GM21447 (cell line): ENCODE results near the gene CHCHD6.

ENCODE experiments used
- ATAC-seq: cut with Tn5 transposase; IDR thresholded peaks from one replicate; pipeline ENCODE4 v1.9.1; 2021; ENCODE audit not compliant: unreplicated experiment

CHCHD6 gene

DNA sequence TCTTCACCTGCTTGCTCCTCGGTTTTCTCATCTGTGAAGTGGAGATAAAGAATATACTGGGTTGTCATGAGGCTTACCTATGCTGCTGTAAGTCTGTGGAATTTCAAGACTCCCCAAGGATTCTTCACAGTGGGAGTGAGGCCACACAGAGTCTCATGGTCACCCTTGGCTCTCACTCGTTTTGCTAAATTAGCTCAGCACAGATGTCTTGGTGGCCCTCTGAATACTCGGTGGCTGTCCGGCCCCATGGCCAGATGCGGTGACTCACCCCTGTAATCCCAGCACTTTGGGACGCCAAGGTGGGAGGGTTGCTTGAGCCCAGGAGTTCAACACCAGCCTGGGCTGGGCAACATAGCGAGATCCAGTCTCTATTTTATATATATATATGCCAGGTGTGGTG, 5.0 kb upstream of the CHCHD6 start:
- ATAC-seq, result no peak

DNA sequence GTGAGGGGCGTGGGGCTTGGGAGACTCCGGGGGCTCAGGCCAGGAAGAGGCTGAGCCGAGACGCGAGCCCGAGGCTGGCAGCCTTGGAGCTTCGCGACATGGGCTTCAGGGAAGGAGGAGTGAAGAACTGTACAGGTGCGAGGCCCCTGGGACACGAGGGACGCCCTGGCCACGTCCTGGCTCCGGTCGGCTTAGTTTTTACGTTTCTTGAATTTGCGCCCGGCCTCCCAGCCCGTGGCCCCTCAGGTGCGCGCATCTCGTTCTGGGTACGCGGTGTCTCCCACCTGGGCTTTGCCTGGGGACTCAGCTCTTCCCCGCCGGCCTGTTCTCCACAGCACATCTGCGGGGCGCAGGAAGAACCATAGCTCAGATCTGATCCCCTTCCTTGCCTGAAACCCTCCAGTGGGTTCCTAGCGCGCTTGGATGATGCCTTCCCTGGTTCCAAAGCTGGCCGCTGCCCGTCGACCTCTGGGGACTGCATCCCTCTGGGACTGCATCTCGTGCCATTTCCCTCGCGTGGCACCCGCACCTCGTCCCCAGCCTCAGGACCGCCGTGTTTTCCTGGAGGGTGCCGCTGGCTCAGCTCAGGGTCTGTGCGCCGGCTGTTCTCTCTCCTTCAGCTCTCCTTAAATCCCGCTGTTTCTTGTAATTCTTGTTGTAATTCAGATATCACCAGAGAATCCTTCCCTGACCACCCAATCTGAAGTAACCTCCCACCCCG, 614 bp downstream of the CHCHD6 start:
- ATAC-seq, result no peak

GRCh38 chr3:126706631-126707030, 2.6 kb downstream of the CHCHD6 start:
- ATAC-seq, result no peak

- no peak for ATAC-seq
These were observed 7.2 kb downstream of the CHCHD6 start for GRCh38 chr3:126711121-126711760.

DNA sequence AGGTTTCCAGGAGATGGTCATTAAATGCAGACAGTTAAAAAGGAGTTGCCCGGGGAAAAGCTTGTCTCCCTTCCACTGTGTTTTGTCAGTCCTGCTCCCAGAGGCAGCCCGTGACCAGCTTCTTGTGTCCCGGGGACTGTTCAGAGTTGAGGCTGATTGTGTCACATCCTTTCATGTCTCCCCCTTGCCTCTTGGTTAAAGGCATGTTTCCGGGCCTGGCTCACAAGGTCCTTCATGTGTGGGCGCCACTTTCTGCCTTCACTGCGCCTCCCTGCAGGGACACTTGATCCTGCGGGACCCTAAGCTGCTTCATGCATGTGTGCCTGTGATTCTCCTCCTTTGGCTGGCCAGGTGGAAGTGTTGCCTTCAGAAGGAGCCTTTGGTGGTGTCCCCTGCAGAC, 9.2 kb downstream of the CHCHD6 start:
- ATAC-seq, result no peak

- ATAC-seq, result no peak
These were observed 10.3 kb downstream of the CHCHD6 start for GRCh38 chr3:126714276-126714900.

GRCh38 chr3:126714921-126715320, 10.9 kb downstream of the CHCHD6 start:
- ATAC-seq, result no peak

DNA sequence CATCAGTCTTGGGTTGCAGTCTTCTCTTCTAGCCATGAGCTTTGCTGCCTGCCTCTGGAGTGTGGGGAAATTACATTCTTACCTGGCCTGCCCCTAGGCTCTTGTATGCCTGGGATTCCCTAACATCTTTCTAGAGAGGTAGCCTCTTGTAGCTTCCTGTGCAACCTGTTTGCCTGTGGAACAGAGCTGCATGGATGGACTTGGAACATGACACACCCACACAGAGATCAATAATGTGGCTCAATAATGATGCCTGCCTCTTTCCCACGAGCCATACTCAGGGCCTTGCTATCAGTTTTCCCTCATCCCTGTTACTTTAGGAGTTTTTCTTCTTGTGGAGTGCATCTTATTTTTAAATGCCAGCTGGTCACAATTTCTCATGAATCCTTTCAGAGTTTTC, 11.4 kb downstream of the CHCHD6 start:
- ATAC-seq, result no peak

- no peak for ATAC-seq
These were observed 12.0 kb downstream of the CHCHD6 start for GRCh38 chr3:126716057-126716456.

- ATAC-seq, result no peak
These were observed 14.8 kb downstream of the CHCHD6 start for GRCh38 chr3:126718561-126719445.

GRCh38 chr3:126720596-126720995, 16.6 kb downstream of the CHCHD6 start:
- no peak for ATAC-seq

GRCh38 chr3:126721246-126721645, 17.2 kb downstream of the CHCHD6 start:
- ATAC-seq, result no peak

DNA sequence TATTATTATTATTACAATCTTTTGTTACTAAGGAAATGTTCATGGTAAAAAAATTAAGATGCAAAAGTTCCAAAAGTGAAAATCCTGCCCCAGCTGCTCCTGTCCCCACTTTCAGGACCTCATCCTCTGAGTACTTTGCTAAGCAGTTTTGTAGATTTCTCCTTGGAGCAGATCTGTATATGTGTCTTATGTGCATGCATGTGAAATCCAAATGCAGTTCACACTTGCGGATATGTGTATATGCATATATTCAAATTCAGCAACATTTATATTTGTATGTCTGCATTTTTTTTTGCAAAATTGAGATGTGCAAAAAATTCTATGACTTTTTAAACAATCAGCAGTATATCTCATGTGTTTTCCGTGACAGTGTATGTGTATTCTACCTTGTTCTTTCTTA, 19.2 kb downstream of the CHCHD6 start:
- no peak for ATAC-seq

DNA sequence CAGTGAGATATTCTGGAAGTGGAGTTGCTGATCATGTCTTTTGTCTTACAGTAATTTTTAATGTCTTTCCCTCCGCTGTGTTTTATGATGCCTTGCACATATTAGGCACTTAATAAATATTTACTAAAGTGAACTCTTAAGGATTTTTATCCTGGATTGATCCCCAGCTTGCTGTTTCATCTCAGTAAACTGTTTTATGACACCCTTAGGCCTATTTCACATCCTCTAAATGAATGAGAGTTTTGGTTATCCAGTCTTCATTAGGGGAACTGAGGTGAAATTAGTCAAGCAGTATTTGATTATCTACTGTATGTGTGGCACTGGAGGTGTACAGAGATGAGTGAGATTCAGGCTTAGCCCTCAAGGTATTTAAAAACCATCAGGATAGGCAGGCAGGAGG, 19.8 kb downstream of the CHCHD6 start:
- ATAC-seq, result no peak

GRCh38 chr3:126728680-126729079, 24.6 kb downstream of the CHCHD6 start:
- ATAC-seq, result no peak

- ATAC-seq, result no peak
These were observed 26.3 kb downstream of the CHCHD6 start for GRCh38 chr3:126730376-126730775.

DNA sequence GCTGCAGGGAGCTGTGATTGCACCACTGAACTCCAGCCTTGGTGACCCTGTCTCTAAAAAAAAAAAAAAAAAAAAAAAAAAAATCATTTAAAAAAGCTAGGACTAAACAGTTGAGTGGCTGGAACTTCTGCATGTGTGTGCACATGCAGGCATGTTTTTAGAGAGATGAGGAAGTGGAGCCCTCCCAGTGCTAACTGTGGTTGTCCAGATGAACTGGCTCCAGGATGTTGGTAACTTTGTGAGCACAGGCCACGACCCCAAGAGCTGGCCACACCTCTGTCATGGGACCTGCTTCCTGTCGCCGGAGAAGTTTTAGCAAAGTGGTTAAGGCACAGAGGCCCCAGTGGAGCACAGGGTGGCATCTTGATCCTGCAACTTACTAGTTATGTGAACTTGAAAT, 27.0 kb downstream of the CHCHD6 start:
- ATAC-seq, result no peak

DNA sequence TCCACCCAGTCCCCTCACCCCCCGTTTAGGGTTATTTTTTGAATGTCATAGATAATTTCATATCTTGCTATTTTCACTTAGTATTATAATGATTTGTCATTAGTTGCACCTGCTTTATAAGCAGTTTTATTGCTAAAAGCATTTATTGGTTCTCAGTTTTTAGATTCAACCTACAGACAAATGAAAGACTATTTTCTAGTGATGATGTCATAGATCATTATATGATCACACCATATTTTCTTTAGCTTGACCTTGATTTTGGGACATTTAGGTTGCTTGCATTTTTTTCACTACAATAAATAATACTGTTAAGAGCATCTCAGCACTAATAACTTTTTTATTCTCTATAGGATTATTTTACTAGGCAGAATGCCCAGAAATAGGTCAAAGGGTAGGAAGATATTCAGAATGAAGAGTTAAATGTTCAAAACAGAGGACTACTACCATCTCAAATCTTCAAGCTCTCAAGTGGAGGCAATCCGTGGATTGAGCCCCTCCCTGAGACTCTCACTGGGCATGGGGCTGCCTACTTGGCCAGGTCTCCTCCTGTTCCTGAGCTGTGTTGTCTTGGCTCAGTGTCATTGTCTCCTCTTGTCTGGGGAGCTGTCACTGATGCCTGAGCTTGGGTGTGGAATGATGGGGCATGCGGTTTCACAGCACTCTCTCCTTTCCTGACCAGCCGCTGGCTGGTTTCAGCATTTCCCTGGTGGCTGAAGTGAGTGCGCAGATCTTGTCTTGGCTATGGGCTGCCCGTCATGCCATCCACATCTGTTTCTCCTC, 28.4 kb downstream of the CHCHD6 start:
- ATAC-seq, result no peak

GRCh38 chr3:126733061-126733430, 29.0 kb downstream of the CHCHD6 start:
- no peak for ATAC-seq

DNA sequence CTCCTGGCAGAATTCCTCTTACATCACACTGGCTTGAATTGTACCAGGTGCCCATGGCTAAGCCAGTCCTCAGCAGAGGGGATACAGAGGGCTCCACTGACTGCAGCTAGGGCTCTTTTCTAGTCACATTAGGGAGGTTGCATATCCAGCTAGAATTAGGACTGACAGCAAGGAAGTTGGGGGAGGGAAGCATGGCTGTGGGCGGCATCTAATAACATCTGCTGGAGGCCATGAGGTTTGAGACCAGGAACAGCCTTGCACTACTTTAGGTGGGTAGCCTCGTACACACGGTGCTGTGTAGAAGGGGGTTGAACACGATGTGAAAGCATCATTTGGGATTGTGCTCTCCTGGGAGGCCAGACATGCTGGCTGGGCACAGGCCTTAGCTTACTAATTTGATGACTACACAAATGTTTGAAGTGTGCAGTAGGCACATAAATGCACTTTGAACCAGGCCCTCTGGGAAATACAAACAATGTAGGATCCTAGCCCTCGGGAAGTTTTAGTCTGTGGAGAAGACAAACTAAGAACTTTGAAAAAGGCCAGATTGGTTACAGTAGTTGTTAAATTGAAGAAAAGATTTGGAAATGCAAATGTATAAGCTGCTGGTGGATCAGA, 30.2 kb downstream of the CHCHD6 start:
- no peak for ATAC-seq
